WERI-Rb-1 (cell line): ENCODE data around the gene RAB4A.

Experiments
- DNase-seq: peaks from one replicate; pipeline ENCODE4 v3.0.0-alpha.2; 2020
- H3K27ac ChIP-seq: fragments of 250-450 bp; sonication (Bioruptor Pico); 2 replicates; pipeline ENCODE4 v1.5.1; 2020; ENCODE audit warnings: mild to moderate bottlenecking, moderate library complexity
- H3K27me3 ChIP-seq: fragments of 250-450 bp; sonication (Bioruptor Pico); 2 replicates; pipeline ENCODE4 v1.5.1; 2021; ENCODE audit warnings: mild to moderate bottlenecking, low read depth, moderate library complexity; ENCODE audit not compliant: insufficient read depth, severe bottlenecking
- H3K36me3 ChIP-seq: fragments of 250-450 bp; sonication (Bioruptor Pico); 2 replicates; pipeline ENCODE4 v1.5.1; 2020; ENCODE audit warnings: mild to moderate bottlenecking, moderate library complexity
- H3K4me3 ChIP-seq: 2 replicates; pipeline ENCODE4 v1.5.1; 2011; ENCODE audit warnings: low read depth, mild to moderate bottlenecking, control low read depth, low read length
- H3K9me3 ChIP-seq: fragments of 250-450 bp; sonication (Bioruptor Pico); 2 replicates; pipeline ENCODE4 v1.5.1; 2021; ENCODE audit warnings: mild to moderate bottlenecking, moderate library complexity; ENCODE audit not compliant: severe bottlenecking
- CTCF ChIP-seq: IDR thresholded peaks from 2 replicates; pipeline ENCODE4 v1.5.1; 2011; ENCODE audit warnings: low read depth, mild to moderate bottlenecking, control low read depth, inconsistent platforms, low read length

RAB4A gene

GRCh38 chr1:229278120-229278741, 7.3 kb downstream of the RAB4A start:
- H3K9me3 ChIP-seq: no peaks in the 10 kb centered on the region
- no peak overlapping the region for H3K27ac ChIP-seq
- TF ChIP-seq CTCF: no peak
- no peaks in the 10 kb centered on the region for H3K36me3 ChIP-seq
- H3K27me3 ChIP-seq: no peaks in the 10 kb centered on the region
- H3K4me3 ChIP-seq: no peak overlapping the region
- no peak for DNase-seq

- Histone ChIP-seq H3K27me3 (no peaks in the 10 kb centered on the region), H3K27ac (no peak overlapping the region), H3K36me3 (no peaks in the 10 kb centered on the region), H3K9me3 (no peaks in the 10 kb centered on the region), H3K4me3 (no peak overlapping the region)
- no peak for DNase-seq
- no peak for TF ChIP-seq CTCF
Observed at GRCh38 chr1:229279242-229279641, 8.3 kb downstream of the RAB4A start.

DNA sequence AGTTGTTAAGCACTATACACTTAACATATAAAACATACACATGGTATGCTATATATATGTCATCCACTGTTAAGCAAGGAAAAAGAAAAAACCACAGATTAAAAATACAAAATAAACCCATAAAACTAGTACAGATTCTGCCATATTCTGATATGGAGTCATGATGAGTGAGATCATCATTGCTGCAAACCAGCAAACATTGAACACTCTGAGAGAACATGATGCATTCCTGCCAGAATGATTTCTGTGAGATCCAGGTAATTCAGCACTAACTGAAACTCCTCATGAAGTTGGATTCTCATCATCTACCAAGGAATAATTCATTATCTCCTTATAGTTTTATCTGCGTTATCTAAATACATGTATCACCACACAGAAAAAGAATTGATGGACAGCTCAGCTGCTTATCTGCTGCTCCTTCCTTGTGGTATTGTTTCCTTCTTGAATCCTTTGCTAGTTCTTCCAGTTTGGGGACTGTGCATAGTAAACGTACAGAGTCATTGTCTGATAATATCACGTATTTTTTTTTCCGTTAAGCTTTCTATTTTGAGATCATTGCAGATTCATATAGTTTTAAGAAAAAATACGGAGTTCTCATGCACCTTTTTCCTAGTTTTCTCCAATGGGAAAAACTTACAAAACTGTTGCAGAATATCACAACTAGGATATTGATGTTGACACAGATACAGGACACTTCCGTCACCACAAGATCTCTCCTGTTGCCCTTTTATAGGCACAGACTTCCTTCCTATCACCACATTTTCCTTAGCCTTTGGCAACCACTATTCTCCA, 9.3 kb downstream of the RAB4A start:
- no peak for TF ChIP-seq CTCF
- DNase-seq: no peak
- H3K27me3 ChIP-seq: no peaks in the 10 kb centered on the region
- H3K27ac ChIP-seq: no peak overlapping the region
- H3K36me3 ChIP-seq: no peaks in the 10 kb centered on the region
- H3K9me3 ChIP-seq: no peaks in the 10 kb centered on the region
- H3K4me3 ChIP-seq: no peak overlapping the region

- H3K9me3 ChIP-seq: no peaks in the 10 kb centered on the region
- TF ChIP-seq CTCF: no peak
- no peaks in the 10 kb centered on the region for H3K27me3 ChIP-seq
- no peak overlapping the region for H3K4me3 ChIP-seq
- no peaks in the 10 kb centered on the region for H3K36me3 ChIP-seq
- no peak for DNase-seq
- H3K27ac ChIP-seq: no peak overlapping the region
Observed at GRCh38 chr1:229280921-229281320, 10.0 kb downstream of the RAB4A start.

DNA sequence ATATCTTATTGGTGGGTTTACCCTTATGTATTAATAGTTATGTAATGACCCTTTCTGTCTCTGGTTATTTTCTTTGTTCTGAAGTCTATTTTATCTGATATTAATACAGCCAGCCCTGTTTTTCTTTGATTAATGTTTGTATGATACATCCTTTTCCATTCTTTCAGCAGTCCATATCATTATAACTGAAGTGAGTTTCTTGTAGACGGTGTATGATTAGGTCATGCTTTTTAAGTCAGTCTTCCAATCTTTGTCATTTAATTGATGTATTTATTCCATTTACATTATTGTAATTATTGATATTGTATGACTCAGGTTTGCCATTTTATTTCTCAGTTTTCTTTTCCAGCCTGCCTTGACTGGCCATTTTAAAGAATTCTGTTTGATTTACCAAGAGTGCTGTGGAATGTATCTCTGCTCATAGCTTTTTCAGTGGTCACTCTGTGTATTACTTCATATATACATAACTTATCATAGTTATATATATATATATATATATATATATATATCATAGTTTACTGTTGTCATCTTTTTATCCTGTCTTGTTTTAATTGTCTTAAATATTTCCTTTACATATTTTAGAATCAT, 10.5 kb downstream of the RAB4A start:
- no peak for TF ChIP-seq CTCF
- Histone ChIP-seq H3K9me3 (no peaks in the 10 kb centered on the region), H3K27me3 (no peaks in the 10 kb centered on the region), H3K36me3 (no peaks in the 10 kb centered on the region), H3K4me3 (no peak overlapping the region), H3K27ac (no peak overlapping the region)
- DNase-seq: no peak
